ENCODE measurements around the gene NAV1.

DNA sequence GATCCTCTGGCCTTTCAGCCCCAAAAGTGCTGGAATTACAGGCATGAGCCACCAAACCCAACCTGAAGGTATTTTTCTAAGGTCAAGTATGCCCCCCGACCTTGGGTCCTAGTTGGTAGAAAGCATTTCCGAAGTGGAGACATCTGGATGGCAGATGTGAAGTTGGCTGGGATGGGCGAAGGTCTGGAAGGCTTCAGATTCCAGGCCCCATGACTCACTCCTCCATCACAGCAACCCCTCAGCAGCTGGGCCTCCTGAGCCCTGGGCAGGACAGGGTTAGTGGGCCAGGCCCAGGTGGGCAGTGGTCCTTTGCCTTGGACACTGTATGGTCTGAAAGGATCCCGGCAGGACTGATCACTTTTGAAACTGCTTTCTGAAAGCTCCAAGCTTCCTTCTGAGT, 23.3 kb downstream of the NAV1 start:
- TF ChIP-seq CTCF (conservative IDR thresholded peaks at IDR 0.05) (no peak), EZH2 (IDR thresholded peaks at IDR 0.05; ENCODE audit: low read depth) (no peak)
